ENCODE measurements around the gene ZCCHC14.

ZCCHC14 gene

GRCh38 chr16:87421003-87421912, 71.6 kb downstream of the ZCCHC14 start:
- Histone ChIP-seq H3K27me3 (ENCODE audit: control insufficient read depth, insufficient read depth, low read length) (no peaks in the 10 kb centered on the region), H3K9ac (ENCODE audit: low read length) (no peak overlapping the region), H3K4me3 (ENCODE audit: low read length) (no peak overlapping the region), H3K27ac (ENCODE audit: low read depth, low read length) (no peak overlapping the region), H3K36me3 (ENCODE audit: control insufficient read depth, insufficient read depth, low read length) (peaks cover 17% of the 10 kb centered on the region), H3K4me1 (ENCODE audit: control insufficient read depth, insufficient read depth, low read length) (no peaks in the 10 kb centered on the region)

GRCh38 chr16:87420026-87421002, 72.5 kb downstream of the ZCCHC14 start:
- H3K27ac ChIP-seq (ENCODE audit: low read depth, low read length) = no peak overlapping the region
- no peaks in the 10 kb centered on the region for H3K4me1 ChIP-seq (ENCODE audit: control insufficient read depth, insufficient read depth, low read length)
- peaks cover 17% of the 10 kb centered on the region for H3K36me3 ChIP-seq (ENCODE audit: control insufficient read depth, insufficient read depth, low read length)
- H3K27me3 ChIP-seq (ENCODE audit: control insufficient read depth, insufficient read depth, low read length) = no peaks in the 10 kb centered on the region
- no peak overlapping the region for H3K4me3 ChIP-seq (ENCODE audit: low read length)
- H3K9ac ChIP-seq (ENCODE audit: low read length) = no peak overlapping the region

GRCh38 chr16:87418644-87419043, 74.2 kb downstream of the ZCCHC14 start:
- no peak overlapping the region for H3K9ac ChIP-seq (ENCODE audit: low read length)
- H3K36me3 ChIP-seq (ENCODE audit: control insufficient read depth, insufficient read depth, low read length) = peaks cover 18% of the 10 kb centered on the region
- H3K27me3 ChIP-seq (ENCODE audit: control insufficient read depth, insufficient read depth, low read length) = no peaks in the 10 kb centered on the region
- H3K4me1 ChIP-seq (ENCODE audit: control insufficient read depth, insufficient read depth, low read length) = no peaks in the 10 kb centered on the region
- no peak overlapping the region for H3K4me3 ChIP-seq (ENCODE audit: low read length)
- H3K27ac ChIP-seq (ENCODE audit: low read depth, low read length) = no peak overlapping the region

- no peaks in the 10 kb centered on the region for H3K4me1 ChIP-seq (ENCODE audit: control insufficient read depth, insufficient read depth, low read length)
- no peak overlapping the region for H3K4me3 ChIP-seq (ENCODE audit: low read length)
- H3K9ac ChIP-seq (ENCODE audit: low read length) = no peak overlapping the region
- no peaks in the 10 kb centered on the region for H3K27me3 ChIP-seq (ENCODE audit: control insufficient read depth, insufficient read depth, low read length)
- H3K36me3 ChIP-seq (ENCODE audit: control insufficient read depth, insufficient read depth, low read length) = peaks cover 18% of the 10 kb centered on the region
- H3K27ac ChIP-seq (ENCODE audit: low read depth, low read length) = no peak overlapping the region
These were observed 74.6 kb downstream of the ZCCHC14 start for GRCh38 chr16:87418216-87418615.

- Histone ChIP-seq H3K4me3 (ENCODE audit: low read length) (no peak overlapping the region), H3K36me3 (ENCODE audit: control insufficient read depth, insufficient read depth, low read length) (peaks cover 16% of the 10 kb centered on the region), H3K27ac (ENCODE audit: low read depth, low read length) (no peak overlapping the region), H3K9ac (ENCODE audit: low read length) (no peak overlapping the region), H3K27me3 (ENCODE audit: control insufficient read depth, insufficient read depth, low read length) (no peaks in the 10 kb centered on the region), H3K4me1 (ENCODE audit: control insufficient read depth, insufficient read depth, low read length) (no peaks in the 10 kb centered on the region)
These were observed 75.3 kb downstream of the ZCCHC14 start for GRCh38 chr16:87417528-87417910.

- Histone ChIP-seq H3K4me1 (ENCODE audit: control insufficient read depth, insufficient read depth, low read length) (no peaks in the 10 kb centered on the region), H3K4me3 (ENCODE audit: low read length) (no peak overlapping the region), H3K27ac (ENCODE audit: low read depth, low read length) (no peak overlapping the region), H3K27me3 (ENCODE audit: control insufficient read depth, insufficient read depth, low read length) (no peaks in the 10 kb centered on the region), H3K36me3 (ENCODE audit: control insufficient read depth, insufficient read depth, low read length) (peaks cover 18% of the 10 kb centered on the region), H3K9ac (ENCODE audit: low read length) (no peak overlapping the region)
These were observed 75.8 kb downstream of the ZCCHC14 start for GRCh38 chr16:87416826-87417527.

- H3K36me3 ChIP-seq (ENCODE audit: control insufficient read depth, insufficient read depth, low read length) = peaks cover 24% of the 10 kb centered on the region
- H3K27ac ChIP-seq (ENCODE audit: low read depth, low read length) = no peak overlapping the region
These were observed 77.4 kb downstream of the ZCCHC14 start for GRCh38 chr16:87415441-87415840.

GRCh38 chr16:87414251-87414680, 78.6 kb downstream of the ZCCHC14 start:
- Histone ChIP-seq H3K4me3 (ENCODE audit: low read length) (no peak overlapping the region), H3K36me3 (ENCODE audit: control insufficient read depth, insufficient read depth, low read length) (peaks cover 20% of the 10 kb centered on the region), H3K4me1 (ENCODE audit: control insufficient read depth, insufficient read depth, low read length) (no peaks in the 10 kb centered on the region), H3K27ac (ENCODE audit: low read depth, low read length) (no peak overlapping the region), H3K9ac (ENCODE audit: low read length) (no peak overlapping the region), H3K27me3 (ENCODE audit: control insufficient read depth, insufficient read depth, low read length) (no peaks in the 10 kb centered on the region)

More at GRCh38 chr16:87415441-87415840, 77.4 kb downstream of the ZCCHC14 start:
- Histone ChIP-seq H3K27me3 (ENCODE audit: control insufficient read depth, insufficient read depth, low read length) (no peaks in the 10 kb centered on the region), H3K4me1 (ENCODE audit: control insufficient read depth, insufficient read depth, low read length) (no peaks in the 10 kb centered on the region), H3K4me3 (ENCODE audit: low read length) (no peak overlapping the region), H3K9ac (ENCODE audit: low read length) (no peak overlapping the region)

GRCh38 chr16:87412996-87413421, 79.8 kb downstream of the ZCCHC14 start:
- Histone ChIP-seq H3K9ac (ENCODE audit: low read length) (no peak overlapping the region), H3K4me1 (ENCODE audit: control insufficient read depth, insufficient read depth, low read length) (no peaks in the 10 kb centered on the region), H3K27ac (ENCODE audit: low read depth, low read length) (no peak overlapping the region), H3K36me3 (ENCODE audit: control insufficient read depth, insufficient read depth, low read length) (peaks cover 20% of the 10 kb centered on the region), H3K27me3 (ENCODE audit: control insufficient read depth, insufficient read depth, low read length) (no peaks in the 10 kb centered on the region), H3K4me3 (ENCODE audit: low read length) (no peak overlapping the region)

GRCh38 chr16:87412371-87412995, 80.3 kb downstream of the ZCCHC14 start:
- Histone ChIP-seq H3K9ac (ENCODE audit: low read length) (no peak overlapping the region), H3K4me1 (ENCODE audit: control insufficient read depth, insufficient read depth, low read length) (no peaks in the 10 kb centered on the region), H3K36me3 (ENCODE audit: control insufficient read depth, insufficient read depth, low read length) (peaks cover 16% of the 10 kb centered on the region), H3K4me3 (ENCODE audit: low read length) (no peak overlapping the region), H3K27me3 (ENCODE audit: control insufficient read depth, insufficient read depth, low read length) (no peaks in the 10 kb centered on the region), H3K27ac (ENCODE audit: low read depth, low read length) (no peak overlapping the region)

GRCh38 chr16:87411375-87412271, 81.2 kb downstream of the ZCCHC14 start:
- no peaks in the 10 kb centered on the region for H3K4me1 ChIP-seq (ENCODE audit: control insufficient read depth, insufficient read depth, low read length)
- no peaks in the 10 kb centered on the region for H3K27me3 ChIP-seq (ENCODE audit: control insufficient read depth, insufficient read depth, low read length)
- H3K27ac ChIP-seq (ENCODE audit: low read depth, low read length) = no peak overlapping the region
- H3K36me3 ChIP-seq (ENCODE audit: control insufficient read depth, insufficient read depth, low read length) = peaks cover 14% of the 10 kb centered on the region
- no peak overlapping the region for H3K9ac ChIP-seq (ENCODE audit: low read length)
- H3K4me3 ChIP-seq (ENCODE audit: low read length) = no peak overlapping the region

All from rectal smooth muscle tissue (tissue), 1 donor.